Measurements from ENCODE around the gene PRKN.

PRKN gene

GRCh38 chr6:161429921-161430490 is 1297.6 kb downstream of the PRKN start:
- DNase-seq (ENCODE audit: low read depth, low spot score), result no peak

- no peak for DNase-seq (ENCODE audit: low read depth, low spot score)
Observed at GRCh38 chr6:161424421-161424820, 1303.1 kb downstream of the PRKN start.

- DNase-seq (ENCODE audit: low read depth, low spot score), result peak; percentile 55
Observed at GRCh38 chr6:161422710-161423680, 1304.6 kb downstream of the PRKN start.

- DNase-seq (ENCODE audit: low read depth, low spot score), result peak; percentile 95
Observed at GRCh38 chr6:161418463-161418945, 1309.1 kb downstream of the PRKN start.

- DNase-seq (ENCODE audit: low read depth, low spot score), result peak; percentile 97
Observed at GRCh38 chr6:161417717-161418462, 1309.7 kb downstream of the PRKN start.

GRCh38 chr6:161415302-161415855 is 1312.2 kb downstream of the PRKN start:
- DNase-seq (ENCODE audit: low read depth, low spot score), result no peak

- DNase-seq (ENCODE audit: low read depth, low spot score), result peak; percentile 23
Observed at GRCh38 chr6:161414707-161415106, 1312.9 kb downstream of the PRKN start.

- DNase-seq (ENCODE audit: low read depth, low spot score), result peak; percentile 32
Observed at GRCh38 chr6:161414180-161414579, 1313.4 kb downstream of the PRKN start.

GRCh38 chr6:161413355-161413771 is 1314.2 kb downstream of the PRKN start:
- DNase-seq (ENCODE audit: low read depth, low spot score), result no peak

- DNase-seq (ENCODE audit: low read depth, low spot score), result no peak
Observed at GRCh38 chr6:161412795-161413194, 1314.8 kb downstream of the PRKN start.

- peak; percentile 35 for DNase-seq (ENCODE audit: low read depth, low spot score)
Observed at GRCh38 chr6:161411265-161411944, 1316.2 kb downstream of the PRKN start.

- no peak for DNase-seq (ENCODE audit: low read depth, low spot score)
Observed at GRCh38 chr6:161410736-161411135, 1316.8 kb downstream of the PRKN start.

- DNase-seq (ENCODE audit: low read depth, low spot score), result no peak
Observed at GRCh38 chr6:161410076-161410475, 1317.5 kb downstream of the PRKN start.

GRCh38 chr6:161409353-161409752 is 1318.2 kb downstream of the PRKN start:
- DNase-seq (ENCODE audit: low read depth, low spot score), result no peak

GRCh38 chr6:161408041-161408440 is 1319.5 kb downstream of the PRKN start:
- DNase-seq (ENCODE audit: low read depth, low spot score), result no peak

- peak; percentile 57 for DNase-seq (ENCODE audit: low read depth, low spot score)
Observed at GRCh38 chr6:161407581-161407980, 1320.0 kb downstream of the PRKN start.

GRCh38 chr6:161407115-161407514 is 1320.5 kb downstream of the PRKN start:
- DNase-seq (ENCODE audit: low read depth, low spot score), result no peak

- peak; percentile 56 for DNase-seq (ENCODE audit: low read depth, low spot score)
Observed at GRCh38 chr6:161406646-161407045, 1320.9 kb downstream of the PRKN start.

- no peak for DNase-seq (ENCODE audit: low read depth, low spot score)
Observed at GRCh38 chr6:161405418-161405817, 1322.1 kb downstream of the PRKN start.

GRCh38 chr6:161403717-161404116 is 1323.8 kb downstream of the PRKN start:
- DNase-seq (ENCODE audit: low read depth, low spot score), result no peak
